Right cardiac atrium (tissue), 5 donors: ENCODE results near the gene MAP3K8. TPM values are rescaled to one million over a fixed set of nuclear protein-coding genes. Genes with fewer than 3 reads are reported as not detected.
A peak's percentile ranks its signal among the peaks of the same experiment; 100 is the strongest.

Experiments
- ATAC-seq, 2 donors: fragments of 200-7000 bp; cut with Tn5 transposase; one replicate each; pipeline versions ENCODE4 v1.8.0 to v1.9.1; 2020; ENCODE audit warnings: moderate library complexity in 2 of 2, mild to moderate bottlenecking in 1 of 2
- DNase-seq, 3 donors: peaks; one replicate each; pipeline ENCODE4 v3.0.0-alpha.2; 2020
- H3K27ac ChIP-seq: one replicate; pipeline ENCODE4 v1.5.1; 2013; ENCODE audit warnings: mild to moderate bottlenecking, low read length, control low read depth, moderate library complexity
- H3K27me3 ChIP-seq: one replicate; pipeline ENCODE4 v1.6.1; 2013; ENCODE audit not compliant: control insufficient read depth, insufficient read depth
- H3K4me1 ChIP-seq: one replicate; pipeline ENCODE4 v1.6.1; 2013; ENCODE audit warnings: low read length; ENCODE audit not compliant: control insufficient read depth, insufficient read depth
- H3K4me3 ChIP-seq: one replicate; pipeline ENCODE4 v1.5.1; 2013; ENCODE audit warnings: low read length, control low read depth
- H3K9me3 ChIP-seq: one replicate; pipeline ENCODE4 v1.6.1; 2013; ENCODE audit warnings: low read length; ENCODE audit not compliant: control insufficient read depth
- WGBS: extraction: QIAGEN DNeasy Blood & Tissue Kit; methylation state at CpG from one replicate; pipeline ENCODE4 v1.1.7; 2013; 5-methylcytosine and 5-hydroxymethylcytosine counted together
- intact Hi-C, 4 donors: fragments of 100-400 bp; cut with DNase I; formaldehyde crosslinking; loops; one replicate each; pipeline versions ENCODE4 v1.11.0 to v1.14.0; 2022 to 2023
- polyA plus RNA-seq: library from polyadenylated mRNA; stranded (reverse); fragments of 200-250 nt; gene quantifications from one replicate; pipeline ENCODE4 v1.2.3, GENCODE V29; 2013
- total RNA-seq, 4 donors: library from RNA; stranded (reverse); fragmentation: NEBNext Ultra II Directional; extraction: Animal tissue kit (Norgen Biotek cat#: 25700); gene quantifications; one replicate each; pipeline ENCODE4 v1.2.1, GENCODE V29; 2021
- donor health status: healthy with polysubstance abuse.
- donor health status: DM: no; HTN: yes; CAD: no.
- donor health status: DM: no; HTN: no; CAD: no.
- donor health status: DM: no; HTN: yes; CAD: no; lungs with severe emphysema.
- donor health status: DM: yes; HTN: yes; CAD: no.

Gene MAP3K8
- total and polyA plus RNA-seq, 5 donors: 6.5 to 17.2 (median 8.6) TPM

GRCh38 chr10:30505543-30506298 is 71.7 kb downstream of the MAP3K8 start:
- H3K27ac ChIP-seq: no peak overlapping the region
- peaks cover 2% of the 10 kb centered on the region for H3K4me1 ChIP-seq
- H3K4me3 ChIP-seq: no peak overlapping the region
- DNase-seq (no peak), ATAC-seq (no peak)
- no peaks in the 10 kb centered on the region for H3K9me3 ChIP-seq
- H3K27me3 ChIP-seq: no peaks in the 10 kb centered on the region
- intact Hi-C loops: no loop called here
- WGBS: 81% methylated on average over 8 of the region's 8 CpGs

DNA sequence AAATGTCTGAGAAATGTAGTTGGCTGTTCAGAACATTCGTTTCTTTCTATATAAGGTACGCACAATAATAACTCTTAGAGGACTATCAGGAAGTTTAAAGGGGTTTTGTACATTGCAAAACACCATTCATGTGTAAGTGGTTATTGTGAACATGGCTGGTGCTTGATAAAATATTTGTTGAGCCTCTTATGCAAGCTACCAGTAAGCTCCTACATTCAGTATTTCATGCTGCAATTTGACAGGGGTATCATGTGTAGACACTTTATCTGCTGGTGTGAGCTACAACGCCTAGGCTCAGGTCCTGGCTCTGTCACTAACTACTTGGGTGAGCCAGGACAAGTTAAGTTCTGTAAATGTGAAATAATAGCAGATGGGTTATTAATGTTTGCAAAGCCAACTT is 75.5 kb downstream of the MAP3K8 start:
- H3K27ac ChIP-seq: no peak overlapping the region
- intact Hi-C loops: no loop called here
- 59% methylated on average over 3 of the region's 3 CpGs for WGBS
- H3K4me3 ChIP-seq: no peak overlapping the region
- no peak for DNase-seq
- no peaks in the 10 kb centered on the region for H3K9me3 ChIP-seq
- H3K27me3 ChIP-seq: no peaks in the 10 kb centered on the region
- peak in 1 of 2 donors; percentile 19 for ATAC-seq
- peaks cover 2% of the 10 kb centered on the region for H3K4me1 ChIP-seq

- DNase-seq: peak in 1 of 3 donors; percentile 32
Measured at GRCh38 chr10:30510184-30510931, 76.4 kb downstream of the MAP3K8 start.

DNA sequence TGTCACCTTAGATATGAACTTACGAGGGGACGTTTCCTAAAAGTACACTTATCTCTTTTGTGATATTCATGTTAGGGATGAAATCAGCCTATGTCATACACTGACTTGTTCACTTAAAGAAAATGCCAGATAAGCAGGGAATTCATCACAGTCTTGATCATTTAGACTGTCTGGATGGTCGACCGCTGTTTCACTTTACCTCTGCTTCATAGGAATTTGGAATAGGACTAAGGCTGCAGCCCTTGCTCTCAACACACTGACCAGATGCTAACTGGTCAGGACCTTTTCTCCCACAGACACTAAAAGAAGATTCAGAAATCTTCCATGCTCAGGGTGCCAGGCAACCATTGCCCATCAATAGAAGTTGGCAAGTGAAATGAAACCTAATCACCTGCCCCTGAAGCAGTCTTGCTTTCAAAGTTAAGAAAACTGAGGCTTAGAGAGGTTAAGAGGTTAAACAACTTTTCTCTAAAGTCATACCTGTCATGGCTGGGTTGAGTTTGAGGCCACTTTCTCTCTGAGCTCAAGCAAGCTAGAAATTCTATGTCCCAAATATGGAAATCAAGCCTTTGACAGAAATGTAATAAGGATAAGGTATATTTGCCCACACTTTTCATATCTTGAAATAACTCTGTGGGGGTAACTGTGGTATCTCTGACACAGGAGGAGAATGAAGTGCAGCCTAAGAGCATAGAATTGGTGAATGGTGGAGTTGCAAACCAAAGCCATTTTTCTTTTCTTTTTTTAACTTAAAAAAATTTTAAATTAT is 77.1 kb downstream of the MAP3K8 start:
- 39% methylated on average over 4 of the region's 4 CpGs for WGBS
- H3K4me1 ChIP-seq: peaks cover 1% of the 10 kb centered on the region
- no peaks in the 10 kb centered on the region for H3K9me3 ChIP-seq
- ATAC-seq: peak in 1 of 2 donors; percentile 21
- H3K4me3 ChIP-seq: no peak overlapping the region
- intact Hi-C loops: no loop called here
- DNase-seq: no peak
- H3K27ac ChIP-seq: no peak overlapping the region
- no peaks in the 10 kb centered on the region for H3K27me3 ChIP-seq

More at GRCh38 chr10:30510184-30510931, 76.4 kb downstream of the MAP3K8 start:
- no peaks in the 10 kb centered on the region for H3K27me3 ChIP-seq
- intact Hi-C loops: no loop called here
- ATAC-seq: peak; percentile 59 to 78
- H3K4me3 ChIP-seq: no peak overlapping the region
- peaks cover 2% of the 10 kb centered on the region for H3K4me1 ChIP-seq
- 66% methylated on average over 8 of the region's 8 CpGs for WGBS
- H3K27ac ChIP-seq: no peak overlapping the region
- H3K9me3 ChIP-seq: no peaks in the 10 kb centered on the region

Other genes starting within 250 kb of the MAP3K8 start
- gene MTPAP, start 84.9 kb upstream of the MAP3K8 start, total RNA-seq: 10 to 100 TPM; 22.4 to 30.8 (median 25.7) TPM
- 9.1 TPM for gene MTPAP, start 84.9 kb upstream of the MAP3K8 start, polyA plus RNA-seq
- not detected for gene LYZL2, start 195.6 kb downstream of the MAP3K8 start, total RNA-seq
- gene LYZL2, start 195.6 kb downstream of the MAP3K8 start, polyA plus RNA-seq: not detected